ENCODE measurements around the gene ZNF844.

- TF ChIP-seq, protein P1, sequence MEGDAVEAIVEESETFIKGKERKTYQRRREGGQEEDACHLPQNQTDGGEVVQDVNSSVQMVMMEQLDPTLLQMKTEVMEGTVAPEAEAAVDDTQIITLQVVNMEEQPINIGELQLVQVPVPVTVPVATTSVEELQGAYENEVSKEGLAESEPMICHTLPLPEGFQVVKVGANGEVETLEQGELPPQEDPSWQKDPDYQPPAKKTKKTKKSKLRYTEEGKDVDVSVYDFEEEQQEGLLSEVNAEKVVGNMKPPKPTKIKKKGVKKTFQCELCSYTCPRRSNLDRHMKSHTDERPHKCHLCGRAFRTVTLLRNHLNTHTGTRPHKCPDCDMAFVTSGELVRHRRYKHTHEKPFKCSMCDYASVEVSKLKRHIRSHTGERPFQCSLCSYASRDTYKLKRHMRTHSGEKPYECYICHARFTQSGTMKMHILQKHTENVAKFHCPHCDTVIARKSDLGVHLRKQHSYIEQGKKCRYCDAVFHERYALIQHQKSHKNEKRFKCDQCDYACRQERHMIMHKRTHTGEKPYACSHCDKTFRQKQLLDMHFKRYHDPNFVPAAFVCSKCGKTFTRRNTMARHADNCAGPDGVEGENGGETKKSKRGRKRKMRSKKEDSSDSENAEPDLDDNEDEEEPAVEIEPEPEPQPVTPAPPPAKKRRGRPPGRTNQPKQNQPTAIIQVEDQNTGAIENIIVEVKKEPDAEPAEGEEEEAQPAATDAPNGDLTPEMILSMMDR (IDR thresholded peaks at IDR 0.05 in 4 of 5, conservative IDR thresholded peaks at IDR 0.05 in 1 of 5) = no peak
- TF ChIP-seq POLR2A (IDR thresholded peaks at IDR 0.05) = no peak
These were observed 48.8 kb upstream of the ZNF844 start for GRCh38 chr19:12015753-12016116.
